Activated naive CD8-positive, alpha-beta T cell treated with anti-CD3 and anti-CD28 coated beads for 36 hours (primary cell): ENCODE data around the gene PPP1R12A. TPM values are rescaled to one million over a fixed set of nuclear protein-coding genes. Genes with fewer than 3 reads are reported as not detected.

Source experiments
- DNase-seq: peaks from one replicate; pipeline ENCODE4 v3.0.0; 2021
- H3K27ac Mint-ChIP-seq: one replicate; pipeline ENCODE4 v1.8.0; 2022; ENCODE audit warnings: mild to moderate bottlenecking, moderate library complexity, mixed read lengths
- H3K27me3 Mint-ChIP-seq: one replicate; pipeline ENCODE4 v1.8.0; 2022; ENCODE audit warnings: mild to moderate bottlenecking, mixed read lengths
- H3K36me3 Mint-ChIP-seq: one replicate; pipeline ENCODE4 v1.8.0; 2021; ENCODE audit warnings: mild to moderate bottlenecking, mixed read lengths
- H3K4me1 Mint-ChIP-seq: one replicate; pipeline ENCODE4 v1.8.0; 2021; ENCODE audit warnings: mixed read lengths
- H3K4me3 Mint-ChIP-seq: one replicate; pipeline ENCODE4 v1.8.0; 2022; ENCODE audit warnings: mild to moderate bottlenecking, moderate library complexity, mixed read lengths
- H3K9me3 Mint-ChIP-seq: one replicate; pipeline ENCODE4 v1.8.0; 2022; ENCODE audit warnings: mixed read lengths
- total RNA-seq, 2 experiments: library from RNA; stranded (reverse); gene quantifications; one replicate each; pipeline ENCODE4 v1.2.3, GENCODE V29; 2021

Gene PPP1R12A
- total RNA-seq, 2 experiments from 2014 or later, result 58.6 to 63.4 TPM

DNA sequence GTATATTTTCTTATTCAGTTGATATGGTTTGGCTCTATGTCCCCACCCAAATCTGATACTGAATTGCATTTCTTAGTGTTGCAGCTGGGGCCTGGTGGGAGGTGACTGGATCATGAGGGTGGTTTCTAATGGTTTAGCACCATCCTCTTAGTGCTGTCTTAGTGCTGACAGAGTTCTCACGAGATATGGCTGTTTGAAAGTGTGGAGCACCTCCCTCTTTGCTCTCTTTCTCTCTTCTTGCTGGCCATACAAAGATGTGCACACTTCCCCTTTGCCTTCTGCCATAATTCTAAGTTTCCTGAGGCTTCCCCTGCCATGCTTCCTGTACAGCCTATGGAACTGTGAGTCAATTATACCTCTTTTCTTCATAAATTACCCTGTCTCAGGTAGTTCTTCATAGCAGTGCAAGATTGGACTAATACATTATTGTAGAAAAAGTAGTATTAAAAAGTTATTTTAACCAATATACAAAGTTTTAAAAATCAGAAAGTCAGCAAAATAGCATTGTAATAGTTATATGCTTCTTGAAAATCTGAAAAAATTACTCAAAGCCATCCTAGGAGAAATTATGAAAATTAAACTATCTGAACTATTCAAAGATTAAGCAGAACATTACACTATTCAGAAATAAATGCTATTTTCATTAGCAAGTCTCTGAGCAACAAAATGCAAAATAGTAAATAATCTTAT is 84.1 kb downstream of the PPP1R12A start:
- Mint-ChIP-seq H3K27me3 (no peaks in the 10 kb centered on the region), H3K27ac (peak overlapping the region; percentile 2), H3K4me3 (no peak overlapping the region), H3K36me3 (peaks cover 40% of the 10 kb centered on the region), H3K4me1 (peaks cover 16% of the 10 kb centered on the region), H3K9me3 (peaks cover 13% of the 10 kb centered on the region)
- no peak for DNase-seq

- peaks cover 20% of the 10 kb centered on the region for H3K4me1 Mint-ChIP-seq
- H3K27me3 Mint-ChIP-seq, result no peaks in the 10 kb centered on the region
- no peak overlapping the region for H3K4me3 Mint-ChIP-seq
- peaks cover 39% of the 10 kb centered on the region for H3K36me3 Mint-ChIP-seq
- no peak overlapping the region for H3K27ac Mint-ChIP-seq
- DNase-seq, result no peak
- peaks cover 8% of the 10 kb centered on the region for H3K9me3 Mint-ChIP-seq
Observed at GRCh38 chr12:79848339-79848738, 86.6 kb downstream of the PPP1R12A start.

DNA sequence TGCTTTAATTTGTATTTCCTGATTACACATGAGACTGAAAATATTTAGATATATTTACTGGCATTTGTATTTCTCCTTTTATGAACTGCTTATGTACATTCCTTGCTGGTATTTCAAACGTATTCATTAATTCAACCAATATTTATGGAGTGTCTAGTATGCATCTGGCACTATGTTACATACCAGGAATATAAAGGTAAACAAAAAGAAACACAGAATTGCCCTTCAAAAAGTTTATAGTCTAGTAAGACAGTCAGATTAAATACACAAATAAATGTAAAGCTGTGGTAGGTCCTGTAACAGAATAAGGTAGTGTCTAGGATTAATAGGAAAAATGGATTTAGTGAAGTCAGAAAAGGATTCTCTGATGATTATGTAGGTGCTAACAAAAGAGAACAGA is 87.5 kb downstream of the PPP1R12A start:
- H3K4me3 Mint-ChIP-seq, result no peak overlapping the region
- peaks cover 38% of the 10 kb centered on the region for H3K36me3 Mint-ChIP-seq
- DNase-seq, result no peak
- H3K27ac Mint-ChIP-seq, result no peak overlapping the region
- no peaks in the 10 kb centered on the region for H3K27me3 Mint-ChIP-seq
- peaks cover 11% of the 10 kb centered on the region for H3K9me3 Mint-ChIP-seq
- H3K4me1 Mint-ChIP-seq, result peaks cover 23% of the 10 kb centered on the region

DNA sequence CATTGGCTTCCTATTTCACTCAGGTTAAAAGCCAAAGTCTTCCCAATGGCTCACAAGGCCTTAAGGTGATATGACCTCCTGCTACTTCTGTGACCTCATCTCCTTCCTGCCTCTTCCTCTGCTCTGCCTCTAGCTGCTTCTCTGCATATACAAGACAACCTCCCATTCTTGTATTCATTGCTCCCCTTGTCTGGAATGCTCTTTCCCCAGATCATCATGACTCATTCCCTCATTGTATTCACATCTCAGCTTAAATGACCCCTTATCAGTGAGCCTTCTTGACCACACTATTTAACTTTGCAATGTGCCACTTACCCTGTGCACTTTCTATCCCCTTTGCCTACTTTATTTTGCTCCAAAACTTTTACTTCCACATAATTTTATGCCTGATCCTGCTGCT is 90.2 kb downstream of the PPP1R12A start:
- peak overlapping the region; percentile 28 for H3K27ac Mint-ChIP-seq
- peaks cover 12% of the 10 kb centered on the region for H3K4me1 Mint-ChIP-seq
- no peaks in the 10 kb centered on the region for H3K27me3 Mint-ChIP-seq
- H3K36me3 Mint-ChIP-seq, result peaks cover 46% of the 10 kb centered on the region
- no peak overlapping the region for H3K4me3 Mint-ChIP-seq
- peaks cover 12% of the 10 kb centered on the region for H3K9me3 Mint-ChIP-seq
- no peak for DNase-seq

GRCh38 chr12:79843978-79844377 is 90.9 kb downstream of the PPP1R12A start:
- Mint-ChIP-seq H3K27me3 (no peaks in the 10 kb centered on the region), H3K27ac (no peak overlapping the region), H3K4me3 (no peak overlapping the region), H3K4me1 (peaks cover 15% of the 10 kb centered on the region), H3K9me3 (peaks cover 18% of the 10 kb centered on the region), H3K36me3 (peaks cover 53% of the 10 kb centered on the region)
- no peak for DNase-seq

DNA sequence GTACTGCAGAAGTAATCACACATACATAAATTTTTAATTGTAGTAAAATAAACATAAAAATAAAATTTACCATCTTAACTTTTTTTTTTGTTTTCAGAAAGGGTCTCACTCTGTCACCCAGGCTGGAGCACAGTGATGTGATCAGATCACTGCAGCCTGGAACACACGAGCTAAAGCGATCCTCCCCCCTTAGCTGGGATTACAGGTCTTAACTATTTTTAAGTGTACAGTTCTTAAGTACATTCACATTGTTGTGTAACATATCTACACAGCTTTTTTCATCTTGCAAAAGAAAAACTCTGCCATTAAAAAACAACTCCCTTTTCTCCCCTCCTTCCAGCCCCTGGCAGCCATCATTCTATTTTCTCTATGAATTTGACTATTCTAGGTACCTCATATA is 92.3 kb downstream of the PPP1R12A start:
- no peaks in the 10 kb centered on the region for H3K27me3 Mint-ChIP-seq
- peaks cover 26% of the 10 kb centered on the region for H3K9me3 Mint-ChIP-seq
- no peak overlapping the region for H3K4me3 Mint-ChIP-seq
- no peak for DNase-seq
- peaks cover 64% of the 10 kb centered on the region for H3K36me3 Mint-ChIP-seq
- peaks cover 14% of the 10 kb centered on the region for H3K4me1 Mint-ChIP-seq
- H3K27ac Mint-ChIP-seq, result no peak overlapping the region

- DNase-seq, result no peak
- no peak overlapping the region for H3K27ac Mint-ChIP-seq
- H3K4me1 Mint-ChIP-seq, result peaks cover 12% of the 10 kb centered on the region
- no peak overlapping the region for H3K4me3 Mint-ChIP-seq
- peaks cover 27% of the 10 kb centered on the region for H3K9me3 Mint-ChIP-seq
- no peaks in the 10 kb centered on the region for H3K27me3 Mint-ChIP-seq
- H3K36me3 Mint-ChIP-seq, result peaks cover 63% of the 10 kb centered on the region
Observed at GRCh38 chr12:79841878-79842265, 93.0 kb downstream of the PPP1R12A start.

GRCh38 chr12:79841248-79841877 is 93.5 kb downstream of the PPP1R12A start:
- peaks cover 12% of the 10 kb centered on the region for H3K4me1 Mint-ChIP-seq
- H3K4me3 Mint-ChIP-seq, result no peak overlapping the region
- H3K36me3 Mint-ChIP-seq, result peaks cover 63% of the 10 kb centered on the region
- no peaks in the 10 kb centered on the region for H3K27me3 Mint-ChIP-seq
- no peak overlapping the region for H3K27ac Mint-ChIP-seq
- no peak for DNase-seq
- peaks cover 27% of the 10 kb centered on the region for H3K9me3 Mint-ChIP-seq

GRCh38 chr12:79838359-79838758 is 96.5 kb downstream of the PPP1R12A start:
- Mint-ChIP-seq H3K27ac (no peak overlapping the region), H3K9me3 (peaks cover 27% of the 10 kb centered on the region), H3K27me3 (no peaks in the 10 kb centered on the region), H3K4me3 (no peak overlapping the region), H3K36me3 (peaks cover 63% of the 10 kb centered on the region), H3K4me1 (peaks cover 22% of the 10 kb centered on the region)
- no peak for DNase-seq

DNA sequence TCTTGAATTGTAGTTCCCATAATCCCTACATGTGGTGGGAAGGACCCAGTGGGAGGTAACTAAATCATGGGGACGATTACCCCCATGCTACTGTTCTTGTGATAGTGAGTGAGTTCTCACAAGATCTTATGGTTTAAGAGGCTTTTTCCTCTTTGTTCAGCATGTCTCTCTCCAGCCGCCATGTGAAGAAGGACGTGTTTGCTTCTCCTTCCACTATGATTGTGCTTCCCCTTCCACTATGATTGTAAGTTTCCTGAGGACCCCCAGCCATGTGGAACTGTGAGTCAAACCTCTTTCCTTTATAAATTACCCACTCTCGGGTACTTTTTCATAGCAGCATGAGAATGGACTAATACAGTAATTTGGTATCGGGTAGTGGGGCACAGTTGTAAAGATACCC is 97.3 kb downstream of the PPP1R12A start:
- Mint-ChIP-seq H3K27me3 (no peaks in the 10 kb centered on the region), H3K36me3 (peaks cover 61% of the 10 kb centered on the region), H3K4me3 (no peak overlapping the region), H3K9me3 (peaks cover 24% of the 10 kb centered on the region), H3K4me1 (peaks cover 24% of the 10 kb centered on the region), H3K27ac (no peak overlapping the region)
- no peak for DNase-seq

DNA sequence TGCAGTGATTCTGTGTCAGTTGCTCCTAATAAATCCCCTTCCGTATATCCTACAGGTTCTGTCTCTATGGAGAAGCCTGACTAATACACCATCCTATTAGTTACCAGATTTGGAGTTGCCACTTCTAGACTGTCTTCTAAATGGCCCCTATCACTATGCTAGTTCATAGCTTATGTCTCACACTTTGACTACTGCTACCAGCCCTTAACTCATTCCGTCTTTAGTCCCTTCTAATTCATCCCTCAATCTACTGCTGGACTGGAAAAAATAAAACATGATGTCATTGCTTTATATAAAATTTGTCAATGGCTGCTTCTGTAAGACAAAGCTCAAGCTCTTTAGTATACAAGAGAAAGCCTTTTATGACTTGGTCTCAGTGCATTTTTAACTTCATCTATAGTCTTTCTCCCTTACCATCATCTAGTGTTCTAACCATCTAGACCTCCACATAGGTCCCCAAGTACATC is 99.5 kb downstream of the PPP1R12A start:
- no peaks in the 10 kb centered on the region for H3K27me3 Mint-ChIP-seq
- H3K4me1 Mint-ChIP-seq, result peaks cover 34% of the 10 kb centered on the region
- peak overlapping the region; percentile 12 for H3K27ac Mint-ChIP-seq
- peaks cover 17% of the 10 kb centered on the region for H3K9me3 Mint-ChIP-seq
- DNase-seq, result no peak
- H3K36me3 Mint-ChIP-seq, result peaks cover 54% of the 10 kb centered on the region
- H3K4me3 Mint-ChIP-seq, result no peak overlapping the region

DNA sequence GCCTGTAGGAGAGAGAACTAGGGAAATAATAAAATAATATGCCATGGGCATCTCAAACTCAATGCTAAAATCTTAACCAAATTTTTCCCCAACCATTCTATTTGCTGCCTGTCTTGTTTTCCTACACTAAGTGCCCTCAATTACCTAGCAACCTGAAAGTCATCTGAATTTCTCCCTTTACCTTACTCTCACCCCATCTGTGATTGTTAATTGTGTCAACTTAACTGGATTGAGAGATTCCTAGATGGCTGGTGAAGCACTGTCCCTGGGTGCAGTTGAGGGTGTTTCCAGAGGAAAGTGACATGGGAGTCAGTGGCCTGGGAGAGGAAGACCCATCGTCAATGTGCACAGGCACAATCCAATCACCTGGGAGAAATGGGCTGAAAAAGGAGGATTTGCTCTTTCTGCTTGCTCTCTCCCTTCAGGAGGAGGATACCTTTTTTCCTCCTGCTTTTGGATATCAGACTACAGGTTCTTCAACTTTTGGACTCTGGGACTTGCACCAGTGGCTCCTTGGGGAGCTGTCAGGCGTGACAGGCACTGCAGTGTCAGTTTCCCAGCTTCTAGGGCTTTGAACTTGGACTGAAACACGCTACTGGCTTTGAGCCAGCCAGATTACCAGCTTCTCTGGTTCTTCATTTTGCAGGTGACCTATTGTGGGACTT is 100.1 kb downstream of the PPP1R12A start:
- Mint-ChIP-seq H3K4me3 (no peak overlapping the region), H3K36me3 (peaks cover 51% of the 10 kb centered on the region), H3K27me3 (no peaks in the 10 kb centered on the region), H3K27ac (no peak overlapping the region), H3K4me1 (peaks cover 35% of the 10 kb centered on the region), H3K9me3 (peaks cover 15% of the 10 kb centered on the region)
- no peak for DNase-seq

DNA sequence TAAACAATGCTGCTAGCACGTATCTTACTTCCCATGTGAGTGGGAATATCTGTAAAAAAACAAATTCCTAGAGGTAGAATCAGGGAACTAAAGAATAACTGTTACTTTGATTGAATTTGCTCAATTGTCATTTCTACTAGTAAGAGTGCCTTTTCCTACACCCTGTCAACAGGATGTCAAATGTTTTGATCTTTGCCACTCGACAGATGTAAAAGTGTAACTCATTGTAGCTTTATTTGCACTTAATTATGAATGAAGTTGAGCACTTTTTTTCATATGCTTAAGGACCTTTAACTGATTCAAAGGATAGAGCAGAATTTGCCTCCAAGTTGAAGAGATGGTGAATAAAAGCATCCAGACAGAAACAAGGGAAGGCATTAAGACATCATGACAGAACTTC is 104.5 kb downstream of the PPP1R12A start:
- Mint-ChIP-seq H3K9me3 (no peaks in the 10 kb centered on the region), H3K27me3 (no peaks in the 10 kb centered on the region), H3K4me3 (no peak overlapping the region), H3K4me1 (peaks cover 30% of the 10 kb centered on the region), H3K36me3 (peaks cover 27% of the 10 kb centered on the region), H3K27ac (peak overlapping the region; percentile 39)
- DNase-seq, result no peak

GRCh38 chr12:79828924-79829323 is 106.0 kb downstream of the PPP1R12A start:
- Mint-ChIP-seq H3K4me1 (peaks cover 27% of the 10 kb centered on the region), H3K9me3 (no peaks in the 10 kb centered on the region), H3K4me3 (no peak overlapping the region), H3K27ac (no peak overlapping the region), H3K27me3 (no peaks in the 10 kb centered on the region), H3K36me3 (peaks cover 23% of the 10 kb centered on the region)
- no peak for DNase-seq

GRCh38 chr12:79827484-79827883 is 107.4 kb downstream of the PPP1R12A start:
- Mint-ChIP-seq H3K4me1 (peaks cover 20% of the 10 kb centered on the region), H3K36me3 (peaks cover 21% of the 10 kb centered on the region), H3K9me3 (no peaks in the 10 kb centered on the region), H3K27ac (no peak overlapping the region), H3K27me3 (no peaks in the 10 kb centered on the region), H3K4me3 (no peak overlapping the region)
- no peak for DNase-seq
